ENCODE results near the gene COPRS. TPM values are rescaled to one million over a fixed set of nuclear protein-coding genes. Genes with fewer than 3 reads are reported as not detected.

COPRS gene
- polyA plus RNA-seq, 1 donor (not counting 4 experiments of a cell fraction or from before 2014, with no cell fraction given), result 30.3 TPM

DNA sequence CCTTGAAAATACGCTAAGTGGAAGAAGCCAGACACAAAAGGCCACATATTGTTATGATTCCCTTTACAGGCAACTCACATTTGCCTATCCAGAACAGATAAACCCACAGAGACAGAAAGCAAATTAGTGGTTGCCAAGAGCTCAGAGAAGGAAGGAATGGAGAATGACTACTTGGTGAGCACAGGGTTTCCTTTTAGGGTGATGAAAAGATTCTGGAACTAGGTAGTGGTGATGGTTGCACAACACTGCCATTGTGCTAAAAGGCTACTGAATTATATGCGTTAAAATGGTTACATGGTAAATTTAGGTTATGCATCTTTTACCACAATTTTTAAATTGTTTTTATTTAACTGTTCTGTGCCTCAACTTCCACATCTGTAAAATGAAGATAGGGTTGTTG, 4.4 kb downstream of the COPRS start:
- no peak overlapping the region for H3K9ac ChIP-seq (ENCODE audit: control insufficient read depth, extremely low read depth, insufficient read depth, low read length)
- H3K9me1 ChIP-seq (ENCODE audit: control insufficient read depth, extremely low read depth, insufficient read depth, low read length), result no peaks in the 10 kb centered on the region
- no peak for TF ChIP-seq EZH2 (IDR thresholded peaks at IDR 0.05; ENCODE audit: low read length)
- TF ChIP-seq, protein P1, sequence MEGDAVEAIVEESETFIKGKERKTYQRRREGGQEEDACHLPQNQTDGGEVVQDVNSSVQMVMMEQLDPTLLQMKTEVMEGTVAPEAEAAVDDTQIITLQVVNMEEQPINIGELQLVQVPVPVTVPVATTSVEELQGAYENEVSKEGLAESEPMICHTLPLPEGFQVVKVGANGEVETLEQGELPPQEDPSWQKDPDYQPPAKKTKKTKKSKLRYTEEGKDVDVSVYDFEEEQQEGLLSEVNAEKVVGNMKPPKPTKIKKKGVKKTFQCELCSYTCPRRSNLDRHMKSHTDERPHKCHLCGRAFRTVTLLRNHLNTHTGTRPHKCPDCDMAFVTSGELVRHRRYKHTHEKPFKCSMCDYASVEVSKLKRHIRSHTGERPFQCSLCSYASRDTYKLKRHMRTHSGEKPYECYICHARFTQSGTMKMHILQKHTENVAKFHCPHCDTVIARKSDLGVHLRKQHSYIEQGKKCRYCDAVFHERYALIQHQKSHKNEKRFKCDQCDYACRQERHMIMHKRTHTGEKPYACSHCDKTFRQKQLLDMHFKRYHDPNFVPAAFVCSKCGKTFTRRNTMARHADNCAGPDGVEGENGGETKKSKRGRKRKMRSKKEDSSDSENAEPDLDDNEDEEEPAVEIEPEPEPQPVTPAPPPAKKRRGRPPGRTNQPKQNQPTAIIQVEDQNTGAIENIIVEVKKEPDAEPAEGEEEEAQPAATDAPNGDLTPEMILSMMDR (optimal IDR thresholded peaks at IDR 0.05 in 1 of 3, IDR thresholded peaks at IDR 0.05 in 1 of 3, conservative IDR thresholded peaks at IDR 0.05 in 1 of 3; ENCODE audit: extremely low read depth in 1 of 3, insufficient read depth in 2 of 3, low read length in 3 of 3), result no peak
- peaks cover 10 to 14% of the 10 kb centered on the region in 2 experiments for H3K36me3 ChIP-seq (ENCODE audit: control insufficient read depth in 2 of 2, extremely low read depth in 1 of 2, insufficient read depth in 2 of 2, low read length in 2 of 2)
- FAIRE-seq (no peak), DNase-seq (ENCODE audit: low read depth, low spot score) (no peak)
- no peaks in the 10 kb centered on the region for H3K9me3 ChIP-seq (ENCODE audit: control insufficient read depth, low read depth, low read length)
- peaks cover 2% of the 10 kb centered on the region for H3K79me2 ChIP-seq (ENCODE audit: control insufficient read depth, insufficient read depth, low read length)
- H3K27me3 ChIP-seq (ENCODE audit: control insufficient read depth, extremely low read depth, insufficient read depth, low read length), result no peaks in the 10 kb centered on the region
- H2AFZ ChIP-seq (ENCODE audit: control insufficient read depth, low read length), result no peak overlapping the region
- H3K4me1 ChIP-seq (ENCODE audit: control insufficient read depth, extremely low read depth, insufficient read depth, low read length), result peaks cover 11% of the 10 kb centered on the region
- dilution Hi-C loops (cut with MboI; ENCODE audit: extremely low pct_ligation_motif_present, low sequenced_read_pairs), result loop anchor here (25.0 kb wide), 1 partner anchor 417 kb away; no protein-coding TSS in a partner anchor
- H3K4me2 ChIP-seq (ENCODE audit: control insufficient read depth, extremely low read depth, insufficient read depth, low read depth, low read length), result no peak overlapping the region
- no peak overlapping the region for H3K4me3 ChIP-seq (ENCODE audit: control insufficient read depth in 2 of 3, extremely low read depth in 1 of 3, insufficient read depth in 2 of 3, low read depth in 1 of 3, low read length in 3 of 3)
- no peak overlapping the region for H3K27ac ChIP-seq (ENCODE audit: control insufficient read depth, insufficient read depth, low read length)
- no peaks in the 10 kb centered on the region for H4K20me1 ChIP-seq (ENCODE audit: control insufficient read depth, extremely low read depth, insufficient read depth, low read length)

DNA sequence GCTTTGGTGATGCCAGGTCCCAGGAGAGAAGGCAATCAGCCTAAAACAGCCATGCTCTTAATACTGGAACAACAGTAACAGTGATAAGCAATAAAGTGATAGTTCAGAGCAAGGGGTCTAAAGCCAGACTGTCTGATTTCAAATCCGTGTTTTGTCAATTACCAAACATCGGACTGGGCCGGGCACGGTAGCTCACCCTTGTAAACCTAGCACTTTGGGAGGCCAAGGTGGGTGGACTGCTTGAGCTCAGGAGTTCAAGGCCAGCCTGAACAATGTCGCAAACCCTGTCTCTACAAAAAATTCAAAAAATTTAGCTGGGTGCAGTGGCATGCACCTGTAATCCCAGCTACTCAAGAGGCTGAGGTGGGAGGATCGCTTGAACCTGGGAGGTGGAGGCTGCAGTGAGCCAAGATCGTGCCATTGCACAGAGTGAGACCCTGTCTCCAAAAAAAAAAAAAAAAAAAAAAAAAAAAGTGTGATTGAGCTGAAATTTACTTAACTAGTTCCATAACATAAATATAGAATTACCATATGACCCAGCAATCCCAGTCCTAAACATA, 5.1 kb downstream of the COPRS start:
- Histone ChIP-seq H3K36me3 (ENCODE audit: control insufficient read depth in 2 of 2, extremely low read depth in 1 of 2, insufficient read depth in 2 of 2, low read length in 2 of 2) (peaks cover 10 to 14% of the 10 kb centered on the region in 2 experiments), H2AFZ (ENCODE audit: control insufficient read depth, low read length) (no peak overlapping the region), H3K4me3 (ENCODE audit: control insufficient read depth in 2 of 3, extremely low read depth in 1 of 3, insufficient read depth in 2 of 3, low read depth in 1 of 3, low read length in 3 of 3) (no peak overlapping the region), H3K79me2 (ENCODE audit: control insufficient read depth, insufficient read depth, low read length) (peaks cover 2% of the 10 kb centered on the region), H3K4me2 (ENCODE audit: control insufficient read depth, extremely low read depth, insufficient read depth, low read depth, low read length) (no peak overlapping the region), H3K27me3 (ENCODE audit: control insufficient read depth, extremely low read depth, insufficient read depth, low read length) (no peaks in the 10 kb centered on the region), H3K4me1 (ENCODE audit: control insufficient read depth, extremely low read depth, insufficient read depth, low read length) (peaks cover 9% of the 10 kb centered on the region), H4K20me1 (ENCODE audit: control insufficient read depth, extremely low read depth, insufficient read depth, low read length) (no peaks in the 10 kb centered on the region), H3K27ac (ENCODE audit: control insufficient read depth, insufficient read depth, low read length) (no peak overlapping the region), H3K9me3 (ENCODE audit: control insufficient read depth, low read depth, low read length) (no peaks in the 10 kb centered on the region), H3K9me1 (ENCODE audit: control insufficient read depth, extremely low read depth, insufficient read depth, low read length) (no peaks in the 10 kb centered on the region), H3K9ac (ENCODE audit: control insufficient read depth, extremely low read depth, insufficient read depth, low read length) (no peak overlapping the region)
- FAIRE-seq, result no peak
- dilution Hi-C loops (cut with MboI; ENCODE audit: extremely low pct_ligation_motif_present, low sequenced_read_pairs), result loop anchor here (25.0 kb wide), 1 partner anchor 417 kb away; no protein-coding TSS in a partner anchor
- TF ChIP-seq EZH2 (IDR thresholded peaks at IDR 0.05; ENCODE audit: low read length), result no peak
- TF ChIP-seq, protein P1 (optimal IDR thresholded peaks at IDR 0.05 in 1 of 3, IDR thresholded peaks at IDR 0.05 in 1 of 3, conservative IDR thresholded peaks at IDR 0.05 in 1 of 3; ENCODE audit: extremely low read depth in 1 of 3, insufficient read depth in 2 of 3, low read length in 3 of 3), result no peak
- no peak for DNase-seq (ENCODE audit: low read depth, low spot score)

Data from keratinocyte (primary cell).